Right kidney (tissue), 1 donor: ENCODE results near the gene MTM1.
A peak's percentile ranks its signal among the peaks of the same experiment; 100 is the strongest.

Experiments used
- DNase-seq: peaks from one replicate; pipeline ENCODE4 v3.0.0-alpha.2; 2016

The MTM1 gene

DNA sequence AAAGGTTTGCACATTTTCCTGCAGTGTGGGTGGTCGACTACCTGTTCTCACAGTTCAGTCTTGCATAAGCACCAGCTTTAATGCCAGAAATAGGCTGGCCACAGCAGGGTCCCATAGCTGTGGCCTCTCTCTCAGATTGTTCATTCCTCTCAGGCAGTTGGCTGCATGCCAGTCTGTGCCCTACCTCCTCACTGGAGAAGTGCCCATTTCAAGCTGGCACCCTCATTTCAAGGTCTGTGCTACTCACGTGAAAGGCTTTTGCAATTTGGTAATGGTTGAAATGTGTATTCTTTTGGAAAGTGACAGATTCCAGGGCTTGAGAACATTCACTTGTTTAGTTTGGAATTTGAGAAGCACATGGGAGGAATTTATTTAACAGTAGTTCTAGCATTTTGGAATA, 95.9 kb downstream of the MTM1 start:
- DNase-seq, result no peak

DNA sequence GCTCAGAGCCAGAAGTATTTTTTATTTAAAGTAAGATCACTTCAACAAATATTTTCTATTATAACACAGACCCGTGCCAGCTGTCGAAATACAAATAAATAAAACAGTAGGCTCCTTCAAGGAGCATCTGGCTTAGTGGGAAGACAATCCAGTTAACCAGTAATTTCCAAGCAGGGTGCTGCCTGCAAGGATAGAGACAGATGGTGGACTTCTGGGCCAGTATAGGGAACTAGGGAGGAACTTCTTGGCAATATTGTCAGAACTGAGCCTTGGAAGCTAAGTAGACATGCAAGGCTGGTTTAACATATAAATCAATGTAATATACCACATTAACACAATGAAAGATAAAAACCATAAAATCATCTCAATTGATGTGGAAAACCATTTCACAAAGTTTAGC, 107.8 kb downstream of the MTM1 start:
- DNase-seq, result no peak

DNA sequence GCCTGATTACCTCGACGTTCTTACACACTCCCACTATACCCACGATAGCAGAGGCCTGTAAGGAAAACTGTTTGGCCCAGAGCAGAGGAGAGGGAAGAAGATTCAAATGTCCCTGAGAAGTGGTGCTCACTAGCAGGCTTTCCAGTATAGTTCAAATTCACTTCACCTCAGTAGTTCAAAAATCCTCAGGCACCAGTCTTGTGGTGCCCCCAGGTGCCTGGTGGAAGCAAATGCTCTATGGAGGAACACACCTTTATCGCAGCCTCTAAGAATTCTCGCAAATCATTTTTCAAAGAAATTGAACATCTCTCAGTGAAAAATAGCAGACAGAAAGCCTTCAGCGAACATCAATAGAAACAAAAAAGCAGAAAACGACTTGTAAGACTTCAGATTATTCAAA, 112.6 kb downstream of the MTM1 start:
- DNase-seq, result no peak

DNA sequence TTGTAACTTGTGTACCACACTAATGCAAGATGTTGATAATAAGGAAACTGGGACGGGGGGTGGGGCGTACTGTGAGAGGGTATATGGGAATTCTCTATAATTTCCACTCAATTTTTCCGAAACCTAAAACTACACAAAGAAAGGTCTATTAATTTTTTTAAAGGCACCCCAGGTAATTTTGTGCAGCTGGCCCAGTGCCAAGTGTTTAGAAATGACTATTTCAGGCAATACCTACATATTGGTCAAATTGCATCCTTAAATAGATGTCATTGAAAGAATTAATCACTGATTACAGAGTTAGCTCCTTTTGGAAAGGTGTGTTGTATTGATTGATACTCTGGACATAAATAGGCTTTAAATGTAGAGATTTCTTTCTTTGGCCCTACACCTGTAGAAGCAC, 114.7 kb downstream of the MTM1 start:
- no peak for DNase-seq

DNA sequence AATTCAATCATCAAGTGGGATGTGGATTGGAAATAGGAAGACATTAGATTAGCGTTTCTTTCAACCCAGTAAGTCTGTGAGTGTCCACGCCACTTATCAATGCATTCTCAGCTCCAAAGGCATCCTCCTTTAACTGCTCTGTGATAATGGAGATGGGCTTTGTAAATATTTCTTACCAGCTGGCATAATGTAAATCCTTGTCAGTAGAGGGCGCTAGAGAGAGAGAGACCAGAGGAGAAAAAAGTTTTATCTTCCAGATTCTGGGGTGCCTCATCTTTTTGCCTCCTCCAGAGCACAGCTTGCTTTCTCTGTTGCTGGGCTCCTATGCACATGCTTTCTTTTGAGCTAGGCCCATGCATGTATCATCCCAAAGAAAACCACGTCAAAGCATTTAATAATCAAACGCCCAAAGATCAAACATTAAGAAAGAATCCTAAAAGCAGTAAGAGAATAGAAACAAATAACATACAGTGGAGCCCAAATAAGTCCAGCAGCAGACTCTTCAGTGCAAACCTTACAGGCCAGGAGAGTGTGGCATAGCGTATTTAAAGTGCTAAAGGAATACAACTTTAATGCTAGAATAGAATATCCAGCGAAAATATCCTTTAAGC, 115.2 kb downstream of the MTM1 start:
- DNase-seq, result no peak

DNA sequence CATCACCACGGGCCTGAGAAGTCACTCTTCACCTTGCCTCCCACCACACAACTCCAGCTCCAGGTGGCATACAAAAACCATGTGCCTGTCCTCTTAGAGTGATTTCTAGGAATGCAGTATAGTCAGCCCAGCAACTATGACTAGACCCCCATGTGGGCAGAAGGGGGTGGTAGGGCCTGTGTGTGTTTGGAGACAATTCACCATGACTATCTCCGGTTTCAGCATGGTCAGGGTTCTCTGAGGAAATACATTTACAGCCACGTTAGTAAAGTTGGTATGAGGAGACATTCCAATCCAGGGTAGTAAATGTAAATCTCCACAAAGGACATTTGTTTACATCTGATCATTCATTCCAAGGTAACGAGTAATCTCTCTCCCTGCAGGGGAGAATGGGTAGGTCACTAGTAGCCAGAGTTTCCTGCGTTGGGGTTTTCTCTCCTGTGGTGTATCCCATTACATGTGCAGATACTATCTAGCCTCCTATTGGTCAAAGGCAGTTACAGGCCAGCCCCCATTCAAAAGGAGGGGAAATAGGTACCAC, 120.6 kb downstream of the MTM1 start:
- no peak for DNase-seq

DNA sequence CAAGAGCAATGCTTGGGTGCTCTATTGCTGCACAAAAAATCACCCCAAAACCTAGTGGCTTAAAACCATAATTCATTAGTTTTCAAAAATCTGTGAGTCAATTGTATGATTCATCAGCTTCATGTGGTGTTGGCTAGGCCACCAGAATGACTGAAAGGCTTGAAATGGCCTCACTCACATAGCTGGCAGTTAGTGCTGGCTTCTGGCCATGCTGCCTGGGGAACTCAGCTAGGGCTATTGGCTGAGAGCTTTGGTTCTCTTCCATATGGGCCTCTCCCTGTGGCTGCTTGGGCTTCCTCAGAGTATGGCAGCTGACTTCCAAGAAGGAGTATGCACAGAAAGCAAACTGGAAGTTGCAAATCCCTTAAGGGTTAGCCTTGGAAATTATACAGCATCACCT, 121.7 kb downstream of the MTM1 start:
- no peak for DNase-seq

DNA sequence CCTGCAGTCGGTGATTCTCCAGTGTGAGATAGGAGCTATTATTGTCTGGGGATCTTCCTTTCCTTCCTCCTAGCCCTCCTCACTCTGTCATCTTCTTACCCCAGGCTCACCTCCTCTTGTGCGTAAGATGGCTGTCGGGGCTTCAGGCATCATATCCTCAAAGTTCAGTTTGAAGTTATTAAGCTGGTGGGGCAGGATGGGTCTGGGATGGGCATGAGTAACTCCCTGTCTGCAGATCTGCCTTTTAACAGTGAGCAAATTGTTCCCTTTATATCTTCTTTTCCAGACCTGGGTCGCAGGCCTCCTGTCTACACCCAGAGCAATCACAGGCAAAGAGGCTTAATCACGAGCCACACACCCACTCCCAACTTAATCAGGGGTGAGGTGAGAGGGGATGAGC, 123.9 kb downstream of the MTM1 start:
- DNase-seq, result peak; percentile 7

DNA sequence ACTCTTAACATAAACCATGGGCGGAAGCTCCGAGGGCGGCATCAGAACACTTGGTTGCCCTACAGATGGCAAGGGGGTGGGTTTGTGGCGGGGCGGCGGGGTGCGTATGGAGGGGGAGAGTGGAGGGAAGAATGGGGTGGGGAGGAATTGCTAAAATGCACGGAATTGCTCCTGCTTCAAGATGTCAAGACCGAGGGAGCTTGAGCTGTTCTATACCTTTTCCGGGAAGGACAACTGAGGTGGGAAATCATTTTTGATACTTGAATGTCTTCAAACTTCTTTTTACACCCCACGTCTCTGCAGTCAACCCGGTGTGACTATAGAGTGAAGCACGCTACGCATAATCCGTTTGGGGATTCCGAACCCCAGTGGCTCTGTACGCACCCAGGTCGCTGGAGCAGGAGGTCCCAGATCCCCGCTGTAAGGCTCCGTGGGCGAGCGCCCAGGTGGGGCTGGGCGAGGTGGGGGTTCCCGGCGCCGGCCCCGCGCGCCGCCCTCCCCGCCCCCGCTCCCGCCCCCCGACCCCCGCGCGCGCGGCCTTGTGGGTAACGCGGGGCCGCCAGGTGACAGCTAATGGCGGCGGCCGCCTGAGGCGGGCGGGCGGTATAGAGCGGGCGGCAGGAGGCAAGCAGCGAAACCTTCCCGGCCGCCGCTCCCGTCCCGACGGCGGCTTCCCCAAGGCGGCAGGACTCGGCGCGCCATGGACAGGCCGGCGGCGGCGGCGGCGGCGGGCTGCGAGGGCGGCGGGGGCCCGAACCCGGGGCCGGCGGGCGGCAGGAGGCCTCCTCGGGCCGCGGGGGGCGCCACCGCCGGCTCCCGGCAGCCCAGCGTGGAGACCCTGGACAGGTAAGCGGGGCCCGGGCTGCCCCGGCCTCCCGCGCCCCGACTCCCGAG, 124.7 kb downstream of the MTM1 start, which contains the start of gene MTMR1:
TSS of gene MTMR1 (plus strand) at position 566 of the 894 bp plus-strand sequence. CDS start at position 701, 135 bp downstream.
- peak; percentile 36 for DNase-seq

DNA sequence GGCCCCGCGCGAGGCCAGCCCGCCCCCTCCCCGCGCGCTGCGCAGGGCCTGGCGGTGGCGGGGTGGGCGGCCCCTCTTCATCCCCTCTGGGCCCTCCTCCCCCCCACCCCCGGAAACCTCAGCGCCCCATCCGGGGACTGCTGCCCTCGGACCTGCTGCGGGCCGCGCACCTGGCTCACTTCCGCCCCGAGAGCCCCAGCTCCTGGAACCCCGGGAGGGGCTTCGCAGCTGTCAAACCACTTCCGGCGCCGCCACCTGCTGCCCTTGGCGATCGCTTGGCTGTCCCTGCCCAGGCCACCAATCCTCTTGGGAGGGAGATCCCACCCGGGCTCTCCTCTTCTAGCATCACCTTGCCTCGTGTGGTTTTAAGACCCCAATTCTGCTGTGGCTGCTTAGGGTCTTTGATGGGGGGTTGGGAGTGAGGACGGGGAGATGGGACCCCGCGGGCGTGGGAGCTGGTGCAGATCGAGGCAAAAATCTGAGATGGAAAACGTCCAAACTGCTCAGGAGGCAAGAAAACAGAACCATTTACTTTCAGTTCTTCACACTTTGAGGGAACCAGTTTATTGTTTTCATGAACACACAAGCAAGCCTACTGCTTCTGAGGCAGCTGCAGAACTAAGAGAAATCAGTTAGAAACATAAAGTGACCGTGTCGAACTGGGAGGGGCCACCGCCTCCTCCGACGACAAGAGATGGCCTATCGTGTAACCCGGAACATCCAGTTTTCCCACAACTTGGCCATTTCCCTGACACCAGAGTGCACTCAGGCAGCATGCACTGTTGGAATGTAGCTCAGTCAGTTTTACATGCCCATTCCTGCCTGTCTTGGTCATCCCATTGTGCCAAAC, 125.5 kb downstream of the MTM1 start:
- peak; percentile 39 for DNase-seq

DNA sequence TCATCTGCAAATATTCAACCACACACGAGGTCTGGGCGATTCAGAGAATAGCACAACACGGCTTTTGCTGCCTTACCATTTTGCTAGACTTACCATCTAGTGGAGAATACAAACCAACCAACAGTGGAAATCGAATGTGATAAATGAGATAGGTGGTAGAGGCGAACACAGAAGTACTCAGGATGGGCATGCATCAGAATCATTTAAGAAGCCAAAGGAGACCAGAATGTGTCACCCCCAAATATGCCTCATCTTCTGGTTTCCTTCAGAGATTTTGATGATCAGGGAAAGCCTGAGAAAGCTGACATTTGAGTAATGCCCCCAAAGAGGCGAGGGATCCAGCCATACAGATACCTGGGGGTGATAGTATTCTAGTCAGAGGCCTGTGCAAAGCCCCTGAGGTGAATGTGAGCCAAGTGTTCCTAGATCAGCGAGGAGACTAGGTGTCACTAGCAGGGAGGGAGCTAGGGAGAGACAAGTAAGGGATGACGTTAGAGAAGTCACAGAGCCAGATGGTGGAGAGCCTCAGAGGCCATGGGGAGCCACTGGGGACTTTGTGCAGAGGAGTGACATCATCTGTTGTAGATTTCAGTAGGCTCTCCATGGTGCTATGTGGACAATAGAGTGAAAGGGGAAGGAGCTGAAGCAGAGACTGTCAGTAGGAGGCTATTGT, 126.5 kb downstream of the MTM1 start:
- no peak for DNase-seq

DNA sequence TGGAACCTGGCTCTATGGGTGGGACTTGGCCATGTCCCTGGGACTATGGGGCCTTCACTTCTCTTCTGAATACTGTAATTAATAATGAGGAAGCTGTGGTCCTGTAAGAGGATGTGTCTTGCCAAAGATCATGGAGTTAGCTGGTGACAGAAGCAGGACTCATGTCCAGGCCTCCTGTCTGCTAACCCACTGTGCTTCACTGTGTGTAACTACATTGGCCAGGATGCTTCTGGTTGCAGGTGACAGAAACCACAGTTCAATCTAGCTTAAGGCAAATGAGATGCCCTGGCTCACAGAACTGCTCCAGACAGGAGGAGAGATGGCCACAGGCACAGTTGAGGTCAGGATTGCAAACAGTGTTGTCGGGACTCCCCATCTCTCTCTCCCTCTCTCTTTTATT, 127.9 kb downstream of the MTM1 start:
- no peak for DNase-seq

DNA sequence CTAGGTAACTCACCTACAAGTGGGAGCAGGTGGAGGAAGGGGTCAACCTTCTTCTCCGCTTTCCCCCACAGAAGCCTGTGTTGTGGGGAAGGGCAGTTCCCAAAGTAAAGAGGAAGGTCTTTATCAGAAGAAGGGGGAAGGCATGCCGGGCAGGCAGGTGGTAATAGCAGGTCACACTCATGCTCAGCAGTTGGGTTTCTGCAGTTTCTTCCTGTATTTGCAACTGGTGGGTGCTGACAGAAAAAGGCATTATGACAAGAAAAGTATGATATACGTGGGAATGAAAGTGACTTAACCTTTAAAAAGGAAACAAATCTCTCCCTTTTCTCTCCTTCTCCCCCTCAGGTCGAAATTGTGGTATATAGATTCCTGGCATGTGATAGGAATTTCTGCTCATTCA, 128.4 kb downstream of the MTM1 start:
- no peak for DNase-seq

DNA sequence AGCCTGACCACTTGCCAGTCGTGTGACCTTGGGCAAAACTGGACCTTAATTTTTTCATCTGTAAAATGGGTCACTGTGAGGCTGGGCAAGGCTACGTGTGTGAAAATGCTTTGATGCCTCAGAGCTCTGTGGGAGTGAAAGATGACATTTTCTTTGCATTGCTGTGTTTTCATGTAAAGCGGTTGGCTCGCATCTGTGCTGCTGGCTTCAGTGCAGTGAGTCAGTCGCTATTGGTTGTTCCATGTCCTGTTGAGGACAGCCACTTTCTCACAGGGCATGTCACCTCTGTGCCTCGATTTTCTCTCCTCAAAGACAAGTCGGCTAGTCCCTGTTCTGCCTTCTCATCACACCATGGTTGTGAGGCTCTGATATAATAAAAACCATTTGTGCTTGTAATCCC, 129.2 kb downstream of the MTM1 start:
- DNase-seq, result no peak

DNA sequence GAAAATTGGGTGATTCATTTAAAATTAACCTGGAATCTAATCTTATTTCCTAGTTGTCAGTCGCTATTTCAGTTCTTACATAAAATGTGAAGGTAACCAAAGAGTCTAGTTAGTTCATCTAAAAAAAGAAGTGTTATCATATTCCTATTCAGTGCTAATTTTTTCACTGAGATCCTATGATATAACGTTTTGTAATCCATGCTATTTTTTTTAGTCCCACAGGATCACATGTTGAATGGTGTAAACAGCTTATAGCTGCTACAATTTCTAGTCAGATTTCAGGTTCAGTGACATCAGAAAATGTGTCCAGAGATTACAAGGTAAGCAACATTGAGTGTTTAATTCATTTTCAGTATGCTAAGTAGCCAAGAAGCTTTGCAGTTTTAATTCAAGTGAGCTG, 130.6 kb downstream of the MTM1 start:
- no peak for DNase-seq

DNA sequence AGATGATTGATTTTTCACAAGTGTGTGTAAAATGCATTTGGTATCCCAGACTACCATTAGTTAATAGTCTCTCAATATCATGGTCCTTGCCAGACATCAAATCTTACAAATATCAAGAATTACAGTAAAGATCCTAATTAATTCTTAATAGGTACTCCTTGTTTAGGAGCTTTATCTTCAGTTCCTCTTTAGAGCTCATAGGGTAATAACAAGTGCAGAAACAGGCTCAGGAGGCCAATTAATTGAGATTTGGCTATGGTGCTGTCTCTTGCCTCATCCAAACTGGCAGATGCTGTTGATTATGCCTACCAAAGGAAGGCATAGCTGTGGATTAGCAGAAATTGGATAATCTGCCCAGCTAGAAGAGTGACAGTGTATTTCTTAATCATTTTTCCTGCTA, 131.7 kb downstream of the MTM1 start:
- no peak for DNase-seq

DNA sequence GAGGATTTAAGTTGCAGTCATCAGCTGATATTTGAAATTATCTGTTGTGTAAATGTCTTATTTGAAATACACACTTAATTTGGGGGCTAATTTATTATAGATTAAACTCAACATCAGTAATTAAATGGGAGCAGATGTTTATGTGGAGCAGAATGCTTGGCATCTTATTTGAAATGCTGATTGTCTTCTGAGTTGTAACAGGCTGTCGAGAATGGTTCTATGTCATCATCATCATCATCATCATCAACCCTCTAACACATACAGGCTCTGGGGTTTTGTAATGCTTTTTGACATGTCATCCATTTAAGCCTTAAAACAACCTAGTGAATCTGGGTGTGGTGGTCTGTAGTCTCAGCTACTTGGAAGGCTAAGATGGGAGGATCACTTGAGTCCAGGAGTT, 133.0 kb downstream of the MTM1 start:
- DNase-seq, result no peak

DNA sequence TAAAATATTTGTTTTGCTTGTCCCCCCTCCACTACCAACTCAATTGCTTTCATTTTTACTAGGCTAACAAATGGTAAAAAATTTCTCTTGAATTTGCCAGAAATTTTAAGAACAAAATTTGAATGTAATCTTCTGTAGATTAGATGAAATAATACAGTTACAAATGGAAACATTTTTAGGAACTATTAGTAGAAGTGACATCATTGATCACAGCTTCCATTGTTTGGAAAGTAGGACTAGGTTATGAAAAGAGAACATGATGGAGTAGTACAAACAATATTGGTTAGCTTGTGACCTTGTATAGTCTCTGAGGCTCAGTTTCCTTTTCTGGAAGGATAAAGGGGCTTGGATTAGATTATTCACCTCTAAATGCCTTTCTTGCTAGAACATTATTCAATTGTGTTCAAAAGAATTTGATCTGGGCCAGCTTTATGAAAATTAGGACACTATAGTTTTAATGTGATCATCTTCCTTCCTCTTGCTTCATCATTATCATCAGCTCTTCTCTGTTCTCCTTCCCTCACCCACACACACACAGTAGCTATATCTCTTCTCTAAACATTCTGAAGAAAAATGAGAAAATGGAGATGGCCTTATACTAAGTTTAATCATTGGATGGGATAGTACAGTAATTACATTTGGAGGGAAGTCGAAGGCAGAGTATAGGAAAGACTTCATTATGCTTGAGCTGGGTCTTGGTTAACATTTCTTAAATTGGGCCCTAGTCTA, 134.7 kb downstream of the MTM1 start:
- DNase-seq, result no peak

DNA sequence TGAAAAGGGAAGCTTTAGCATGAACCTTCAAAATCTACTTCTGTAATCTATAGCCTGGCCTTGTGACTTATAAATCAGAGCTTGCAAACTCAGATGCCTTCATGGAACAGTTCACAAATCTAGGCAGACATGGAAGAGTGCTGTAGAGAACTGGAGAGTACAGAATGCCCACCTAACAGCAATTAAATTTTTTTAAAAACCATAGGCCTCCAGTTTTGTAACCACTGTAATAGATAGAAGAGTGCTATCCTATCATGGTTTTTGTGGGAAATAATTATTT, 135.2 kb downstream of the MTM1 start:
- no peak for DNase-seq

DNA sequence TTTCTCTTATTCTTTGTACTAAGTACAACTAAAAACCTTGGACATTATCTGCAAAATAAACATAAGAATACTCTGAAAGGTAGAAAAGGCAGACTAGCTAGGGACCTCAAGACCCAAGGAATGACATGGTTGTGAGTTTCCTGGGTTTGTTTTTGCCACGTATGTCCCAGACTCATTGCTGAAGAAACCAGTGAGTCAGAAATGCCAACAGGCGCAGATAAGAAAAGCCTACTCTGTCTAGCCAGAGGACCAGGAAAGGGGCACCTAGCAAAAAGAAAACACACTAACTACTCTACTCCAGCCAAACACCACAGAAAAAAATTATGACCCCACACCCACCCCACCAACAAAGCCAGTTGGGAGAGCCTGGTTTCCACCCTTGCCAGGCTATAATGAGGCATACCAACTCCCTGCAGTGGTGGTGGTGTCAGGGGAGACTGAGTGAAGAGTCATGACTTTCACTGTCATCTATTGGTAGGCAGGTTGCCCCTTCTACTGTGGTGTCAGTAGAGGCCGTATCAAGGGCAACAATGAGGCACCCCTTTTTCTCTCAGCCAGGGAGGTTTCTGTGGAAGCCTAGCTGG, 135.7 kb downstream of the MTM1 start:
- no peak for DNase-seq

DNA sequence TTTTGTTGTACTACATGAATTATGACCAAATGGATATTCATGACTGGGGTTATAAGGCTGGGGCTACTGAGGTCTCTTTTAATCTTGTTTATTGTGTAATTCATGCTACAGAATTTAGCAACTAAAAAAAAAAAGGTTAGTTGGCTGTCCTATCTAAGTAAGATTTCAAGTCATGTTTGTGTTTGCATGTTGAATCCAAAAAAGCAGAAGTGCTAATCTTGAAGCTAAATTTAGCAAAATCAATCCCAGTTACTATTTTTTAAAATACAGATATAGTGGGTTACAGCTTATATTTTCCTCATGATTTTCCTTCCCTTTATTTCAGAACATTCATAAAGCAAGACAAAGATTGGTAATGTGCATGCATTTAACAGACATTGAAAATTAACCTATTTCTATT, 144.2 kb downstream of the MTM1 start:
- DNase-seq, result no peak
